ENCODE results near the gene CCL1.

- TF ChIP-seq, protein P1, sequence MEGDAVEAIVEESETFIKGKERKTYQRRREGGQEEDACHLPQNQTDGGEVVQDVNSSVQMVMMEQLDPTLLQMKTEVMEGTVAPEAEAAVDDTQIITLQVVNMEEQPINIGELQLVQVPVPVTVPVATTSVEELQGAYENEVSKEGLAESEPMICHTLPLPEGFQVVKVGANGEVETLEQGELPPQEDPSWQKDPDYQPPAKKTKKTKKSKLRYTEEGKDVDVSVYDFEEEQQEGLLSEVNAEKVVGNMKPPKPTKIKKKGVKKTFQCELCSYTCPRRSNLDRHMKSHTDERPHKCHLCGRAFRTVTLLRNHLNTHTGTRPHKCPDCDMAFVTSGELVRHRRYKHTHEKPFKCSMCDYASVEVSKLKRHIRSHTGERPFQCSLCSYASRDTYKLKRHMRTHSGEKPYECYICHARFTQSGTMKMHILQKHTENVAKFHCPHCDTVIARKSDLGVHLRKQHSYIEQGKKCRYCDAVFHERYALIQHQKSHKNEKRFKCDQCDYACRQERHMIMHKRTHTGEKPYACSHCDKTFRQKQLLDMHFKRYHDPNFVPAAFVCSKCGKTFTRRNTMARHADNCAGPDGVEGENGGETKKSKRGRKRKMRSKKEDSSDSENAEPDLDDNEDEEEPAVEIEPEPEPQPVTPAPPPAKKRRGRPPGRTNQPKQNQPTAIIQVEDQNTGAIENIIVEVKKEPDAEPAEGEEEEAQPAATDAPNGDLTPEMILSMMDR (IDR thresholded peaks at IDR 0.05) = no peak
- no peak for TF ChIP-seq POLR2A (IDR thresholded peaks at IDR 0.05)
- no peak for TF ChIP-seq EP300 (IDR thresholded peaks at IDR 0.05)
Measured at GRCh38 chr17:34393401-34393800, 30.4 kb upstream of the CCL1 start.
